Esophagus muscularis mucosa (tissue), 4 donors: ENCODE measurements around the gene MSI2. TPM values are rescaled to one million over a fixed set of nuclear protein-coding genes. Genes with fewer than 3 reads are reported as not detected.

Source experiments
- DNase-seq: peaks from one replicate; pipeline ENCODE4 v3.0.0-alpha.2; 2017; ENCODE audit errors: extremely low spot score
- H3K27ac ChIP-seq, 4 donors: fragments of 200-600 bp; sonication (generic); replicated peaks in 1 of 4; 1 replicate in 3 of 4; 2 replicates in 1 of 4; pipeline ENCODE4 v1.5.1; 2016 to 2019; ENCODE audit warnings: mild to moderate bottlenecking in 1 of 4
- H3K27me3 ChIP-seq, 4 donors: fragments of 200-600 bp; sonication (generic); one replicate each; pipeline versions ENCODE4 v1.5.1 to v1.6.0; 2016 to 2019
- H3K36me3 ChIP-seq, 4 donors: fragments of 200-600 bp; sonication (generic); one replicate each; pipeline ENCODE4 v1.5.1; 2016 to 2019
- H3K4me1 ChIP-seq, 4 donors: fragments of 200-600 bp; sonication (generic); one replicate each; pipeline ENCODE4 v1.5.1; 2016 to 2019
- H3K4me3 ChIP-seq, 4 donors: fragments of 200-600 bp; sonication (generic); 1 replicate in 2 of 4; 2 replicates in 2 of 4; pipeline ENCODE4 v1.5.1; 2016 to 2019; ENCODE audit warnings: mild to moderate bottlenecking in 4 of 4, moderate library complexity in 1 of 4
- H3K9me3 ChIP-seq, 4 donors: fragments of 200-600 bp; sonication (generic); 1 replicate in 3 of 4; 2 replicates in 1 of 4; pipeline ENCODE4 v1.5.1; 2016 to 2019
- EP300 ChIP-seq: sonication (generic); formaldehyde crosslinking; IDR thresholded peaks from one replicate; pipeline ENCODE4 v1.6.1; 2017; ENCODE audit warnings: antibody characterized with exemption
- POLR2A ChIP-seq: fragments of 450-650 bp; IDR thresholded peaks from one replicate; pipeline ENCODE4 v1.6.1; 2017; ENCODE audit warnings: antibody characterized with exemption, moderate library complexity, mild to moderate bottlenecking, low read depth
- POLR2AphosphoS5 ChIP-seq, 2 donors: sonication (generic); formaldehyde crosslinking; IDR thresholded peaks; one replicate each; pipeline ENCODE4 v1.6.1; 2017; ENCODE audit warnings: antibody characterized with exemption in 2 of 2
- WGBS: methylation state at CpG from one replicate; pipeline ENCODE4 v1.1.5; 2018; 5-methylcytosine and 5-hydroxymethylcytosine counted together
- intact Hi-C: fragments of 100-400 bp; cut with DNase I; formaldehyde crosslinking; loops from one replicate; pipeline ENCODE4 v1.15.1; 2023
- total RNA-seq, 4 donors: library from RNA; depleted of rRNA; stranded (reverse); fragments of >200 nt; gene quantifications; one replicate each; pipeline versions ENCODE4 v1.1.0 to v1.2.1, GENCODE V29; 2016
- TF ChIP-seq, protein P1 (sequence below), 3 experiments: fragments of 200-600 bp in 2 of 3; fragments of 450-650 bp in 1 of 3; sonication (generic) in 2 of 3; IDR thresholded peaks; one replicate each; pipeline ENCODE4 v1.5.1; 2017 to 2019; ENCODE audit warnings: antibody characterized with exemption in 3 of 3, mild to moderate bottlenecking in 2 of 3, moderate library complexity in 1 of 3

Gene MSI2
- total RNA-seq, 4 donors from 2014 or later = 28.8 to 39.0 (median 29.6) TPM

DNA sequence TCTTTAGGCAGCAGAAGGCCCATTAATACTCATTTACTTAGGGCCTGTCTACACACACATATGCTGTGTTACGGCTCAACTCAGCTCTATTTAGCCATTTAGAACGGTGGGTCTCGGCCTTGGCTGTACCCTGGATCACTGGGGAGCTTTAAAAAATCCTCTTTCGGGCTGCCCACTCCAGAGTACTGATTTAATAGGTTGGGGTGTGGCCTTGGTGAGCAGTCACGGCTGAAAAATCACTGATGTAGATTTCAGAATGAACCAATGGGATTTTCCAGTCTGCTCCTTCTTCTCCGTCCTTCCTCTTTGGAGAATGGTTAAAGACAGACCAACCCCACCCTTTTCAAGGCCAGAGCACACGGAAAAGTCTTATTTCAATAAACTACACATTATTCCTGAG is 265.3 kb downstream of the MSI2 start:
- Histone ChIP-seq H3K36me3 (no peaks in the 10 kb centered on the region), H3K9me3 (no peaks in the 10 kb centered on the region), H3K4me3 (no peak overlapping the region), H3K27ac (no peak overlapping the region), H3K4me1 (peaks cover 22 to 44% (median 31%) of the 10 kb centered on the region in 4 donors), H3K27me3 (no peaks in the 10 kb centered on the region)
- WGBS = 96% methylated on average over 7 of the region's 7 CpGs
- DNase-seq = no peak
- TF ChIP-seq, protein P1, sequence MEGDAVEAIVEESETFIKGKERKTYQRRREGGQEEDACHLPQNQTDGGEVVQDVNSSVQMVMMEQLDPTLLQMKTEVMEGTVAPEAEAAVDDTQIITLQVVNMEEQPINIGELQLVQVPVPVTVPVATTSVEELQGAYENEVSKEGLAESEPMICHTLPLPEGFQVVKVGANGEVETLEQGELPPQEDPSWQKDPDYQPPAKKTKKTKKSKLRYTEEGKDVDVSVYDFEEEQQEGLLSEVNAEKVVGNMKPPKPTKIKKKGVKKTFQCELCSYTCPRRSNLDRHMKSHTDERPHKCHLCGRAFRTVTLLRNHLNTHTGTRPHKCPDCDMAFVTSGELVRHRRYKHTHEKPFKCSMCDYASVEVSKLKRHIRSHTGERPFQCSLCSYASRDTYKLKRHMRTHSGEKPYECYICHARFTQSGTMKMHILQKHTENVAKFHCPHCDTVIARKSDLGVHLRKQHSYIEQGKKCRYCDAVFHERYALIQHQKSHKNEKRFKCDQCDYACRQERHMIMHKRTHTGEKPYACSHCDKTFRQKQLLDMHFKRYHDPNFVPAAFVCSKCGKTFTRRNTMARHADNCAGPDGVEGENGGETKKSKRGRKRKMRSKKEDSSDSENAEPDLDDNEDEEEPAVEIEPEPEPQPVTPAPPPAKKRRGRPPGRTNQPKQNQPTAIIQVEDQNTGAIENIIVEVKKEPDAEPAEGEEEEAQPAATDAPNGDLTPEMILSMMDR (IDR thresholded peaks at IDR 0.05) = no peak
- no peak for TF ChIP-seq POLR2A
- TF ChIP-seq EP300 = no peak
- no peak for TF ChIP-seq POLR2AphosphoS5 (IDR thresholded peaks at IDR 0.05)
- intact Hi-C loops = no loop called here

DNA sequence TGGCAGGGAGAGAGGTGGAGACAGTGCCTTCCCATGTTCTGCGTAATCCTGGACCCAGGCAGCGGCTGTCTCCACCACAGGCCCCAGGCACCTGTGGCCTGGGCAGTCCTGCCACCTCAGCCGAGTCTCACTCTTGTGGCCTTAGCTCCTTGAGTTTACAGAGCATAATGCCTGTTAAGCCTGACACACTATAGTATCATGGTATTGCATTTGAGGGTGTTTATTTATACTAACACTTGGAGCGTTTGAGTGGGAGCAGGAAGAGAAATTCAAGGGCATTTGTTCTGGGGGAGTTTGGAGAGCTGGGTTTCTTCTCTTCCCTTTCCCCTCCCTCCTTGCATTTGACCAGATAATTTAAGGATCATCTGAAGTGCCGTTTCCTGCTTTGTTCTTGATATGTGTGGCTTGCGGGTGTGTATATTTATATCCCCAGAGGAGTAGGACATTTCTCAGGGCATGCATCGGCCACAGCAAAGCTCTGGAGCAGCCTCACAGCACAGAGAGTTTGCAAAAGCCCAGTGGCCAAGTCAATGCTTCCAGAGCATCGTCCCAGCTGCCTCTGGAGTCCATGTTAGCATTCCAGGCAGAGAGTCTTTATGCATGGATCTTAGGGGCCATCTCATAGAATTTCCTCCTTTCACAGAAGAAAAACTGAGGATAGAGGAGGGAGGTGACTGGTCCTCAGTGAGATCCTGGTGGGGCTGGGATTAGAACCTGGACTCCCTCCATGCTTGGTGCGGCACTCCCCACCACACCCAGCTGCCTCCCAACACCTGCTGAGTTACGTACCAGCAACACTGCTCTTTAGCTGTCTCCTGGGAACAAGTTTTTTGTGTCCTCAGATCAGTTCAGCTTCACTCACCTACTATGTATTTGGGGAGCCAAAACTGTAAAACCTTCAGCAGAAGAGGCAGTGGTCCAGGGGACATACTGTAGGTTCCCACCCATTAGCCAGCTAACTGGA is 266.0 kb downstream of the MSI2 start:
- DNase-seq = no peak
- Histone ChIP-seq H3K4me3 (no peak overlapping the region), H3K4me1 (peaks cover 24 to 43% (median 28%) of the 10 kb centered on the region in 4 donors), H3K36me3 (no peaks in the 10 kb centered on the region), H3K9me3 (no peaks in the 10 kb centered on the region), H3K27ac (no peak overlapping the region), H3K27me3 (no peaks in the 10 kb centered on the region)
- TF ChIP-seq POLR2A = no peak
- TF ChIP-seq, protein P1 (IDR thresholded peaks at IDR 0.05) = no peak
- no peak for TF ChIP-seq EP300
- no peak for TF ChIP-seq POLR2AphosphoS5 (IDR thresholded peaks at IDR 0.05)
- WGBS = 82% methylated on average over 10 of the region's 10 CpGs
- intact Hi-C loops = no loop called here

DNA sequence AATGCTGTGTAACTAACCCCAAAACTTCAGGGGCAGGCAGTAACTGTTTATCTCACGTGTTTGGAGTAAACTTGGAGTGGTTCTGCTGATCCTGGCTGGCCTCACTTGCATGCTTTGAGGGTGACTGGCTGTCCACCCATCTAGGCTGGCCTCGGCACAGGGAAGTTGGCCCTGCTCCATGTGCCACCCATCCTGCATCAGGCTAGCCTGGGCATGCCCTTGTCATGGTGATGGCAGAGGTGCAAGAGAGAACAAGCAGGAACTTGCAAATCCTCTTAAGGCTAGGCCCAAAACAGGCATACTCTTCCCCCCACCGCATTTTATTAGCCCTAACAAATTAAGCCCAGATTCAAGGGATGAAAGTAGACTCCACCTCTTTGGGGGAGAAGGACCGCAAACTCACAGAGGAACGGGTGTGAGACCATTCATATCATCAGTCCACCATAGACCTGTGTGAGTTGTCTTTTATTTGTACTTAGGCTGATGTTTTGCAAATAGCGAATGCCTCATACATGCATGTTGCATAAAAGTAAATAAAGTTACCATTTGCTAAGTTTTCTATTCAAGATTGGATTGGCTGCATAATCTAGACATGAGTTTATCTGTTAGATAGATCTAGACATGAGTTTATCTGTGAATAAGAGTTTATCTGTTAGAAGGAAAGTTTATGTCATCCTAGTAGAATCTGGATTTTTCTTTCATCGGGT is 267.8 kb downstream of the MSI2 start:
- Histone ChIP-seq H3K4me3 (no peak overlapping the region), H3K4me1 (peaks cover 9 to 30% (median 12%) of the 10 kb centered on the region in 4 donors), H3K9me3 (no peaks in the 10 kb centered on the region), H3K36me3 (no peaks in the 10 kb centered on the region), H3K27ac (no peak overlapping the region), H3K27me3 (no peaks in the 10 kb centered on the region)
- DNase-seq = no peak
- 77% methylated on average over 7 of the region's 7 CpGs for WGBS
- no peak for TF ChIP-seq POLR2AphosphoS5 (IDR thresholded peaks at IDR 0.05)
- TF ChIP-seq, protein P1 (IDR thresholded peaks at IDR 0.05) = no peak
- no peak for TF ChIP-seq POLR2A
- TF ChIP-seq EP300 = no peak
- intact Hi-C loops = no loop called here

DNA sequence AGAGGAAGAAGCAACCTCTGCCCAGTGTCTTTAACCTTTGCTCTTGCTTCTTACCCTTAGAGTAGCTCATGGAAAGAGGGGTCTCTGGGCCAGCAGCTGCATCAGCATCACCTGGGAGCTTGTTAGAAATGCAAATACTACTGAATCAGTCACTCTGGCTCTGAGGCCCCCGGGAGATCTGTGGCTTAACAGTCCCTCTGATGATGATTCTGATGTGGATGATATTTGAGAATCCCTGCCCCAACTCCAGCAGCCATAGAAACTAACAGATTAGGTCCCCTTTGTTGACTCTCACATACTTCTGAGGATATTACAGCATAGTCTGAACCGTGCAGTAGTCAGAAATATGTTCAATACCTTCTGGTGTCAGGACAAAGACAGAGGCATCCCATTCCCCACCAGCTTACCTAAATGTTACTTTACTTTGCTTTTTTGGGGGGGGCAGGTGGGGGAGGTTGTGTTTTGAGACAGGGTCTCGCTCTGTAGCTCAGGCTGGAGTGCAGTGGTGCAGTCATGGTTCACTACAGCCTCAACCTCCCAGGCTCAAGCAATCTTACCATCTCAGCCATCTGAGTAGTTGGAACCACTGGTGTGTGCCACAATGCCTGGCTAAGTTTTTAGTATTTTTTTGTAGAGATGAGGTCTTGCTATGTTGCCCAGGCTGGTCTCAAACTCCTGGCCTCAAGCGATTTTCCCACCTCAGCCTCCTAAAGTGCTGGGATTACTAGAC is 268.7 kb downstream of the MSI2 start:
- Histone ChIP-seq H3K36me3 (no peaks in the 10 kb centered on the region), H3K27me3 (no peaks in the 10 kb centered on the region), H3K9me3 (no peaks in the 10 kb centered on the region), H3K4me1 (peaks cover 10 to 28% (median 15%) of the 10 kb centered on the region in 4 donors), H3K4me3 (no peak overlapping the region), H3K27ac (no peak overlapping the region)
- DNase-seq = no peak
- WGBS = 97% methylated on average over 3 of the region's 4 CpGs
- no peak for TF ChIP-seq POLR2AphosphoS5 (IDR thresholded peaks at IDR 0.05)
- no peak for TF ChIP-seq POLR2A
- intact Hi-C loops = no loop called here
